AG09309 (cell line): ENCODE results near the gene PTPRF.

Experiments
- DNase-seq: peaks from one replicate; pipeline ENCODE4 v3.0.0-alpha.2; 2010; ENCODE audit warnings: low read depth
- H3K4me3 ChIP-seq: 2 replicates; pipeline ENCODE4 v1.5.1; 2011; ENCODE audit warnings: mild to moderate bottlenecking, low read depth, low read length, moderate library complexity; ENCODE audit not compliant: control insufficient read depth
- TF ChIP-seq, protein P1 (sequence below): IDR thresholded peaks from 2 replicates; pipeline ENCODE4 v1.5.1; 2011; ENCODE audit warnings: mild to moderate bottlenecking, low read depth, low read length, inconsistent platforms; ENCODE audit not compliant: insufficient read depth, control insufficient read depth; ENCODE audit errors: missing control alignments

The PTPRF gene

GRCh38 chr1:43653893-43654292, 123.2 kb downstream of the PTPRF start:
- no peak for DNase-seq
- TF ChIP-seq, protein P1, sequence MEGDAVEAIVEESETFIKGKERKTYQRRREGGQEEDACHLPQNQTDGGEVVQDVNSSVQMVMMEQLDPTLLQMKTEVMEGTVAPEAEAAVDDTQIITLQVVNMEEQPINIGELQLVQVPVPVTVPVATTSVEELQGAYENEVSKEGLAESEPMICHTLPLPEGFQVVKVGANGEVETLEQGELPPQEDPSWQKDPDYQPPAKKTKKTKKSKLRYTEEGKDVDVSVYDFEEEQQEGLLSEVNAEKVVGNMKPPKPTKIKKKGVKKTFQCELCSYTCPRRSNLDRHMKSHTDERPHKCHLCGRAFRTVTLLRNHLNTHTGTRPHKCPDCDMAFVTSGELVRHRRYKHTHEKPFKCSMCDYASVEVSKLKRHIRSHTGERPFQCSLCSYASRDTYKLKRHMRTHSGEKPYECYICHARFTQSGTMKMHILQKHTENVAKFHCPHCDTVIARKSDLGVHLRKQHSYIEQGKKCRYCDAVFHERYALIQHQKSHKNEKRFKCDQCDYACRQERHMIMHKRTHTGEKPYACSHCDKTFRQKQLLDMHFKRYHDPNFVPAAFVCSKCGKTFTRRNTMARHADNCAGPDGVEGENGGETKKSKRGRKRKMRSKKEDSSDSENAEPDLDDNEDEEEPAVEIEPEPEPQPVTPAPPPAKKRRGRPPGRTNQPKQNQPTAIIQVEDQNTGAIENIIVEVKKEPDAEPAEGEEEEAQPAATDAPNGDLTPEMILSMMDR, result no peak
- H3K4me3 ChIP-seq, result no peak overlapping the region

DNA sequence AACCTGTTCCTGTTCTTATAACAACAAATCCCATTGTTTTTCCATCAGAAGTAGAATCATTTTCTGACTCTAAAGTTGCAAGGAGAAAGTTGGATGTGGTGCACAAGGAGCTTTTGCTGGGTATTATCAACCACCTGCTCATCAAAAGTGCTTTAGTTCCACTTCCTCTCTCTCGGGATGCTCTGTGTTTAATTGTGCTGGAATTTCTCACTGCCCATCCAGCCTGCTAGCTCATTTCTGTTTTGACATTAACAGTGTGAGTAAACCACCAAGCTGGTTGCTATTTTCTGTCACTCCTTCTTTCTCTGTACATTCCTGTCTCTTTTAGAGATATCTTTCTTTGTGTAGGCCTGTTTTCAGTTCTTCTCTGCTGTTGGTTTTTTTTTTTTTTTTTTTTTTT, 125.3 kb downstream of the PTPRF start:
- H3K4me3 ChIP-seq, result no peak overlapping the region
- TF ChIP-seq, protein P1, result no peak
- DNase-seq, result no peak

DNA sequence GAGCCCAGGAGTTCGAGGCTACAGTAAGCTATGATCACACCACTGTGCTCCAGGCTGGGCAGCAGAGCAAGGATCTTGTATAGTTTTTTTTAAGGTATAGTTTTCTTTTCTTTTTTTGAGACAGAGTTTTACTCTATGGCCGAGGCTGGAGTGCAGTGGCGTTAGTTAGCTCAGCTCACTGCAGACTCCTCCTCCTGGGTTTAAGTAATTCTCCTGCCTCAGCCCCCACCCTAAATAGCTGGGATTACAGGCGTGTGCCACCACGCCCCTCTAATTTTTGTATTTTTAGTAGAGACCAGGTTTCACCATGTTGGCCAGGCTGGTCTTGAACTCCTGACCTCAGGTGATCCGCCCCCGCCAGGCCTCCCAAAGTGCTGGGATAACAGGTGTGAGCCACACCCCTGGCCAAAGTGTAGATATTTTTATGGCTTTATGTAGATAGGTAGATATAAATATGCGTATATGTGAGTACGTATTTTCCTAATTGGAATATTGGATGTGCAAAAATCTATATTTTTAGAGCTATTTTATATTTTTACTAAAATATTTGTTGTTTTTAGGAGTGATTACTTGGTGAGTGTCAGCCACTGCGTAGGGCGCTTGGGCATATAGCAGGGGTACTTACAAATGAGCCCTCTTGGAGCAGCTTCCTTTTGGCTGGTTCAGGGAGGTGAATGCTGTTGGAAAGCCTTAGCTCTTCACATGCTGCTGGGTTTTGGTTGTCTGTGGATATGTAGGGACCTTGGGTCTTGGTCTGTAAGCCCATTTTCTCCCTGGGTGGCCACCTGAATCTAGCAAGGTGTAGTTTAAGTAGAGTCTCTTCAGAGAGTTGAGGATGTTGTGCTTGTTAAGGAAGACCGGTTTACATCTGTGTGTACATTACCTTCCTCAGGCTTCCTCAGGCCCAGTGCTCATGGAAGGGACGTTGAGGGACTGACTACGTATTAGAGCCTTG, 128.8 kb downstream of the PTPRF start:
- TF ChIP-seq, protein P1, result no peak
- no peak for DNase-seq
- H3K4me3 ChIP-seq, result no peak overlapping the region

GRCh38 chr1:43660355-43660754, 129.7 kb downstream of the PTPRF start:
- DNase-seq, result no peak
- H3K4me3 ChIP-seq, result no peak overlapping the region
- TF ChIP-seq, protein P1, result no peak

DNA sequence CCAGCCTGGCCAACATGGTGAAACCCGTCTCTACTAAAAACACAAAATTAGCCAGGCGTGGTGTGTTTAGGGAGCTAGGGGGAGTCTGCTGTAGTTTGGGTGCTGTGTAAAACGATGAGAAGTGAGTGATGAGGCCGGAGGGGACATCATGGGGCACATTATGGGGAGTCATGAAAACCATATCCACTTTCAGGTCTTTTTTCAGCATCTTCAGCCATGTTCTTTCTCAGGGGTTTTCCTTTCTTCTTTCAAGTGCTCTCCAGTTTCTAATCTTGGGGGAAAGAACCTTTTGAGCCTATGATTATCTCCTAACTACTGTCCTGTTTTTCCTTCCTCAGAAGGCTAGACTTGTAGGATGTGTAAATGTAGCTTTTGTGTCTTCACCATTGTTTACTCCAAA, 133.7 kb downstream of the PTPRF start:
- no peak for DNase-seq
- no peak overlapping the region for H3K4me3 ChIP-seq
- TF ChIP-seq, protein P1, result no peak

- no peak for DNase-seq
- no peak overlapping the region for H3K4me3 ChIP-seq
- TF ChIP-seq, protein P1, result no peak
These were observed 135.9 kb downstream of the PTPRF start for GRCh38 chr1:43666608-43667007.
